Measurements from ENCODE around the gene C20orf202. TPM values are rescaled to one million over a fixed set of nuclear protein-coding genes. Genes with fewer than 3 reads are reported as not detected.

Gene C20orf202
- total and polyA plus RNA-seq, 9 of the 15 experiments (the other 6 are each of a cell fraction or from before 2014, with no cell fraction given), result 0.03 to 0.24 (median 0.15) TPM; not detected in 4

- intact Hi-C loops (cut with micrococcal nuclease) (no loop called here), in situ Hi-C loops (cut with MboI) (loop anchor here (10.0 kb wide), 1 partner anchor 376 kb away; no protein-coding TSS in a partner anchor)
- peaks cover 43 to 44% of the 10 kb centered on the region in 2 experiments for H3K4me1 ChIP-seq (replicated peaks in 1 of 2; ENCODE audit: control insufficient read depth in 2 of 2, insufficient read depth in 2 of 2, low read length in 2 of 2)
- CTCF ChIA-PET (ENCODE audit: low intra/inter-chr PET ratio), result no interaction called here
- peak overlapping the region in 1 of 2 experiments; percentile 26; a peak in 1 of 4 replicates for H3K9ac ChIP-seq (ENCODE audit: insufficient read depth in 1 of 2, low read depth in 2 of 2, low read length in 2 of 2)
- BruUV-seq (replicated peaks), result no TSS peak
- FAIRE-seq, result peak; percentile 11
- TF ChIP-seq MED1 (CRISPR knock-in tag; IDR thresholded peaks at IDR 0.05; ENCODE audit: borderline replicate concordance) (no peak), RCOR1 (IDR thresholded peaks at IDR 0.05; ENCODE audit: borderline replicate concordance in 1 of 2, low read depth in 2 of 2, low read length in 2 of 2) (no peak), ZNF277 (CRISPR knock-in tag; IDR thresholded peaks at IDR 0.05; ENCODE audit: borderline replicate concordance) (no peak), TFE3 (CRISPR knock-in tag; IDR thresholded peaks at IDR 0.05) (no peak), ZNF436 (CRISPR knock-in tag; IDR thresholded peaks at IDR 0.05) (no peak), ELF1 (tag; IDR thresholded peaks at IDR 0.05) (no peak), ZNF511 (CRISPR knock-in tag; IDR thresholded peaks at IDR 0.05) (no peak)
- H3K36me3 ChIP-seq (ENCODE audit: control insufficient read depth, insufficient read depth, low read length), result no peaks in the 10 kb centered on the region
- H3K27ac ChIP-seq (ENCODE audit: extremely low read depth, low read depth, low read length), result no peak overlapping the region
- no peak overlapping the region for H2AFZ ChIP-seq (ENCODE audit: low read depth, low read length)
- H3K79me2 ChIP-seq (ENCODE audit: control insufficient read depth, insufficient read depth, low read length), result no peaks in the 10 kb centered on the region; the same call in 2 of the 3 replicates
- H4K20me1 ChIP-seq (replicated peaks; ENCODE audit: control insufficient read depth, insufficient read depth, low read length), result no peaks in the 10 kb centered on the region
- H3K27me3 ChIP-seq (ENCODE audit: control insufficient read depth in 2 of 2, insufficient read depth in 2 of 2, low read length in 2 of 2), result no peaks in the 10 kb centered on the region
- H3K4me3 ChIP-seq, result no peak overlapping the region
- H3K4me2 ChIP-seq (ENCODE audit: insufficient read depth, low read length), result no peak overlapping the region
- 67% methylated on average over 3 of the region's 3 CpGs for WGBS (ENCODE audit: insufficient coverage, low coverage, missing lambda C conversion rate)
- H3K9me3 ChIP-seq (replicated peaks; ENCODE audit: control insufficient read depth, insufficient read depth, low read depth, low read length), result no peaks in the 10 kb centered on the region
- POLR2A ChIA-PET, result interaction anchor here (0.8 kb wide), 1 partner anchor 20 kb away, joined by 3 read pairs; no protein-coding TSS in a partner anchor
- H3K9me1 ChIP-seq (ENCODE audit: control insufficient read depth, insufficient read depth, low read length), result peaks cover 4% of the 10 kb centered on the region
- no peak for DNase-seq (ENCODE audit: extremely low read depth in 1 of 4, low spot score in 3 of 4)
- ATAC-seq, result no peak
Observed at GRCh38 chr20:1191299-1191698, 12.0 kb upstream of the C20orf202 start.
